NCI-H2171 (cell line): ENCODE measurements around the gene RGS9.

Experiments
- DNase-seq: peaks from one replicate; lab custom pipeline; 2025; lab: John Stamatoyannopoulos, UW

Gene RGS9

GRCh38 chr17:65261152-65261551, 124.0 kb downstream of the RGS9 start:
- no peak for DNase-seq

GRCh38 chr17:65261682-65262636, 124.8 kb downstream of the RGS9 start:
- DNase-seq = no peak

DNA sequence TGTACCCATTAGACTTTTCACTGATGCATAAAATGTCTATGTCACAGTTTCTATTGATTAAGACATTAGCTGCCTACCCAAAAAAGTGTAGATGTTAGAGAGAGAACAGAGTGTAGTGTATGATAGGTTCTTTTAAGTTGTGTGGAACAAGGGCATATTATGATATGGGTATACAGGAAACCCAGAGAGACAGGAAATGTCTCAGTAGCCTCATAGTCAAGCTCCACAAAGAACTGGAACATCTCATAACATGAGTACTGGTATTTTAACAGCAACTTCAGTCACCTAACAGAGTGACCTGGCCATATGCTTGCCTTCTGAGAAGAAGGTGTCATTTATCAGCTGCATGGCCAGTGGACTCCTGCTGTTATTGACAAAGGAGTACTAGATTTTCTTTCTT, 128.1 kb downstream of the RGS9 start:
- DNase-seq = no peak

- DNase-seq = no peak
Measured at GRCh38 chr17:65268832-65269231, 131.7 kb downstream of the RGS9 start.

DNA sequence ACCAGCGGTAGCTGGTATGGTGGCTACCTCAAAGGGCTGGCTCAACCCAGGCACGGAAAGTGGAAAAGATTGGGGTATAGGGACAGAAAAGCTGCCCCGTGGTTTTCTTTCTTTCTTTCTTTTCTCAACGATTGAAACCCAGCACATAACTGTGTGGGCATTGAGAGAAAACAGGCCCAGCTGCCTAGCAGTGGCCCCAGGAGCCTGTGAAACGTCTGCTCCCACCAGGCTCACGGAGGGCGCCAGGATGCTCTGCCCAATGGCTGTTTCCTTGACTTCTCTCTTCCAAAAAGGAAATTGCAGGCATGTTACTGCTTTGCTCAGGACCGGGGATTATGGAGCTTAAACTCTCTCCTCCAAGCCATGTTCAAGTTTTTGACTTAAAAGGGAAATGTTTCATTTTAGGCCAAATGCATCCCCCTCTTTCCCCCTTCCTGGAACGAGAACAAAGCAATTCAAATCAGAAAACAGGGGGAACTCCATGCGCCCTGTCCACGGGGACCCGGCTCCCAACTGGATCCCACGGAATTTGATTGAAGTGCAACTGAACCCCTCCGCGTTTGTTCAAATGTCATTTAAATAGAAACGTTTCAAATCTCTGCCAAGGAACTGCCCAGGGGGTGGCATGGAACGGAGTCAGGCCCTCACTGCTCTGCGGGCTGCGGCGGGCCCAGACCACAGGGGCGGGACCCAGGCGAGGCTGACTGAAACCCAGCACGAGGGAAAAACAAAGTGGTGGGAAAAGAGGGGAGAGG, 133.5 kb downstream of the RGS9 start:
- no peak for DNase-seq

DNA sequence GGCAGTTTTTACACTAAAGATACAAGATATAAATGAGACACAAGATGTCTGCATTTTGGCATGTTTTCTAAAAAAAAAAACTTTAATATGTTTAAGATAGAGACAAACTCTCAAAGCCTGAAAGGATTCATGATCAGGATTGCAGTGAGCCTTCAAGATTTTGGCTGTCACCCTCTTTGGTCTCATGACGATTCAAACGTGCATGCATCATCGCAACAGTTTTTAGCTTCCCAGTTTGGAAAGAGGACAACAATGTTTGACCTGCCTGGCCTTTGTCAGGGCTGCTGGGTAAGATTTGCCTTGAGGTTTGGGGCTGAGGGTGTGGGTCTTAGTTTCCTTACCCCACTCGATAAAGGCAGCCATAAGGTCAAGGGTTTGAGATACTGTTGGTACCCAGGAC, 134.1 kb downstream of the RGS9 start:
- DNase-seq = no peak
